EL (cell line): ENCODE measurements around the gene RBM17.
A peak's percentile ranks its signal among the peaks of the same experiment; 100 is the strongest.
"Not testable (repeated sequence)": the region's sequence is repeated elsewhere in the genome, so short reads cannot be mapped to it uniquely, and the experiment has no call there.

Experiments used
- DNase-seq: peaks from one replicate; pipeline ENCODE4 v3.0.0-alpha.2; 2016

Gene RBM17

GRCh38 chr10:6056411-6057135, 32.3 kb upstream of the RBM17 start:
- DNase-seq: no peak

DNA sequence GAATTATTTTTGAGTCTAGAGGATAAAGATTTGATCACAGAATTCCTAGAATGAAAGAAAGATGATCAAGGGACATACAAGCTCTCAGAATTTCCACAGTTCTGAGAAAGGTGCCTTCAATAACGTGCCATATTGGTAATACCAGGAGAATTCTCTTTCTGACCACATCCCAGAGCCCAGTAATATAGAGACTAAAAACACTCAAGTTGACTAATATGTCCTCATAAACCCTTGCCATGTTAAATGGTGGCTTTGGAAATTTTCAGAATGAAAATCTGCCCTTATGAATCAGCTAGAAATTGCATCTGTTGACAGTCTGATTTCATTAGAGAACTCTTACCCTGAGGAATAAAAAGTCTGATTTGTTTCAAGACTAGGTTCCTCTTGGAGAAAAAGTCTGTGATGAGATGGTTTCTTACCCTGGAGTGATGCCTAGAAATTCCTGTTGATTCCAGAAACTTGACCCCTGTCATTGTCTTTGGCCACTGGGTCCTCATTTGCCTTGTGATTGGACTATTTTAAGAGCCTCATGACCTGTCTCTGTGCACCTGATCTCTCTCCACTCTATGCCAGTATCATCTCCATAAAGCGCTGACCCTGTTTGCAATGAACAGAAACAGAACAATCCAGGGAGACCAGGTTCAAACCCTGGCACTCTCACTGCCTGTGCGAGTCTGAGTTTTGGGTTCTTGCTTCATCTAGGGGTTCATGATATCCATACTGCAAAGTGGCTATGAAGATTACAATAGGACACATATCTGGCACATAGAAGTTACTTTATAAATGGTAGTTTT, 30.0 kb upstream of the RBM17 start:
- DNase-seq: no peak

- DNase-seq: no peak
Measured at GRCh38 chr10:6059506-6059905, 29.3 kb upstream of the RBM17 start.

- no peak for DNase-seq
Measured at GRCh38 chr10:6061056-6061455, 27.8 kb upstream of the RBM17 start.

DNA sequence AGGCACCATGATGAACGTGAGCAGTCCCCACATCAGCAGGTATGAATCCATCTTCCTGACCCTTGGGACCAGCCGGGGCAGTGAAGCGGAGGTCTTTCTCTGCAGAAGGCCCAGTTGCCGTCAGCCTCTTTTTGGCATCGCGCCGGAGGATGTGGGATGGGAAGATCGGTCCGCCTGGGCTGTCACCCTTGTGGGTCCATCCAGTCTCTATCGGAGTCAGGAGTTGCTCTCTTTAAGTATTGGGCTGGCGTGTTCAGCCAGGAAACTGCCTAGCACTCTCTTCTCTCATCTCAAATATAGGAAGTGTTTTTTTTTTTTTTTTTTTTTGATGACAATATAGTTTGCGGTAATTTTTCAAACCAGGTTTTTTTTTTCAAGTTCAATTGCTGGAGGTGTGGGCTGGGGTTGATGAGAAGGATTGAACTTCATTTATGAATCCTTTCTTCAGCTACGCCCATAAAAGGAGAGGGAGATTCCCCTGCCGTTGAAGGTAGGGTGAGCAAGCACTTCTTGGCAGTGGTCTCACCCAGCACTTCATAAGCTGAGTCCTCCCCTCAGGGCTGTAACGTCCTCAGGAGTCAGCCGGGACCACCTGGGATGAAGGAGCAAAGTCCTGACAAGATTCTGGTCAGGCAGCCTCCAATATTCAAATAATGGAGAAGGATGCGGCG, 26.6 kb upstream of the RBM17 start, which contains the start of gene IL2RA:
IL2RA (minus strand) TSS at position 267 of the 671 bp plus-strand sequence; CDS start at position 51, 216 bp downstream.
- no peak for DNase-seq

GRCh38 chr10:6064119-6064518, 24.7 kb upstream of the RBM17 start:
- no peak for DNase-seq

DNA sequence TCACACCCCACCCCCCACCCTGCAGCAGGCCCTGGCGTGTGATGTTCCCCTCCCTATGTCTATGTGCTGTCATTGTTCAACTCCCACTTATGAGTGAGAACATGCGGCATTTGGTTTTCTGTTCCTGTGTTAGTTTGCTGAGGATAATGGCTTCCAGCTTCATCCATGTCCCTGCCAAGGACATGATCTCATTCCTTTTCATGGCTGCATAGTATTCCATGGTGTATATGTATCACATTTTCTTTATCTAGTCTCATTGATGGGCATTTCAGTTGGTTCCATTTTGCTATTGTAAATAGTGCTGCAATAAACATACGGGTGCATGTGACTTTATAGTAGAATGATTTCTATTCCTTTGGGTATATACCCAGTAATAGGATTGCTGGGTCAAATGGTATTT, 24.1 kb upstream of the RBM17 start:
- DNase-seq: not testable (repeated sequence)

DNA sequence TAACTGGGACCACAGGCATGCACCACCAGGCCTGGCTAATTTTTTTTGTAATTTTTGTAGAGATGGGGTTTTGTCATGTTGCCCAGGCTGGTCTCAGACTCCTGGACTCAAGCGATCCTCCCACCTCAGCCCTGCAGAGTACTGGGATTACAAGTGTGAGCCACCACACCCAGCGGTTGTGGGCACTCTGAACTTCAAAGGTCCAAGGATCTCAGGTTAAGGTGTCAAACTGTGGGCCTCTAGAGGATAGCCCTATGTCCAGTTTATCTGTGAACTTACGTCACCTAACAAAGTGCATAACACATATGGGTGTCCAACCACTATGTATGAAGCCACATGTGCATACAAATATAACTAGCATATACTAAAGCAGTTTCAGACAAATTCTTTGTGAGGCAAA, 23.4 kb upstream of the RBM17 start:
- no peak for DNase-seq

GRCh38 chr10:6065835-6066234, 23.0 kb upstream of the RBM17 start:
- DNase-seq: no peak

DNA sequence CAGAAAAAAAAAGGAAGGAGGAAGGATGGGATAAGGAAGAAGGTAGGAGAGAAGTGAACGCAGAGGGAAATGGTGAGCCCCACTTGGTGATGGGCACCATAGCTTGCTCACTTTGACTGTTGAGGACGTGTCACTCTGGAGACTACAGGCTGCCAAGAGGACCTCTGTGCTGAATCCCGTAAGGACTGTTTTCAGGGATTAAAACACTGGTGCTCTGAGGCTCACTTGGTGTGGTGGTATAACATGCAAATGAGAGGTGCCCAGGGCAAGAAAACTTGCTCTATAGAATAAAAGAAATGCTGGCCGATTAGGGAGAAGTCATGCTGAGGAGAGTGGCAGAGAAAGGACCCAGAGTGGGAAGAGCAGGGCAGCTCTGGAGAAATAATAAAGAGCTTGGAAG, 21.4 kb upstream of the RBM17 start:
- no peak for DNase-seq

- DNase-seq: no peak
Measured at GRCh38 chr10:6068006-6068405, 20.8 kb upstream of the RBM17 start.

DNA sequence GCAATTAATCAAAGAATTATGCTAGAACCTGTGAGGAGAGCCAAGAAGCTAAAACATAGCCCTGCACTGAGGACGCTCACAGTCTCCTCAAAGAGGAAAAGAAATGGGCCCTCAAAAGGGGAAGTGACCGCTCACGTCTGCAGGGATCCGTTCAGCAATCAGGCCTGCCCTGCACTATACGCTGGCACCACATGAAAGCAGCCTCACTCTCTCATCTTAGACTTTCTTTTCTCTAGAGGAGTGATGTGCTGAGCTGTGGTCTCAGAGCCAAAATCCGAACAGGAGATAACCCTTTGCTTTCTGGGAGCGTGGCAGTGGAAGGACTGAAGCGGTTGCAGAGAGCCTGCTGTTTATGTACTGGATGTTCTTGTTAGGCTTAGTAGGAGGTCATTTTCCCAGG, 20.4 kb upstream of the RBM17 start:
- DNase-seq: no peak

DNA sequence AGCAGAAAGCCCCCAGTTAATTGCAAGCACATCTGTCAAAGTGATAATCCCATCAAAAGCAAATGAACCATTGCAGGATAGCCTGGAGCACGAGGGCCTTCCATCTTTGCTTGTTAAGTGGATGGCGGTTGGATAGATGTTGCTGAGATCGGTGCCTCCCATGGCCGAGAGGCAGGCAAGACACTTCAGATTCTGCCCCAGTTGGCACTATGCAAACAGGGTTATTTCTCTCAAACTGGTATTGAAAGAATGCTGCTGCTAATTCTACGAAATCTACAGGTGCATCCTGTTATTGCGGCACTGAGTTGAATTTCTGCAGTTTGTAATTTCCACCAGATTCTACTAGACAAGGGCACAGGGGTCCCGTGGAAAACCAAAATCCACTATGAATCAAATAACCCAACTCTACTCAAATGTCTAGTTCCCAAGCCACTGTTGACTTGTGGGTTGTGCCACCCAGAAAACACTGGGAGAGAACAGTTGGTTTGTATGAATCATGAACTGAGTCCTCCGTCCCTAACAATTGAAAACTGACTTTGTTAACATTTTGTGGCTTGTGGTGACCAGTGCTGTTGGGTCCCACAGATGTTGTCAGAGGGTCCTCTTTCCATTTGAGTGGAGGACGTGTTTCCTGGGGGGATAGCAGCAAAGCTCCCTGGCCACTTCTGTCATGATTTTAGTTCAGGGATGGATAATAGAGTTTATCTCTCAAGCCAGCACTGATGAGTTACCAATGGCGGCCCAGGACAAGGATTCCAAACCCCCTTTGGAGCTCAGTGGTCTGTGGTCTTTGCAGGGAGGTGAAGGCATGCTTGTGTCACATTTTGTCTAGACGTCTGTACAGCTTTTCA, 19.5 kb upstream of the RBM17 start:
- no peak for DNase-seq

DNA sequence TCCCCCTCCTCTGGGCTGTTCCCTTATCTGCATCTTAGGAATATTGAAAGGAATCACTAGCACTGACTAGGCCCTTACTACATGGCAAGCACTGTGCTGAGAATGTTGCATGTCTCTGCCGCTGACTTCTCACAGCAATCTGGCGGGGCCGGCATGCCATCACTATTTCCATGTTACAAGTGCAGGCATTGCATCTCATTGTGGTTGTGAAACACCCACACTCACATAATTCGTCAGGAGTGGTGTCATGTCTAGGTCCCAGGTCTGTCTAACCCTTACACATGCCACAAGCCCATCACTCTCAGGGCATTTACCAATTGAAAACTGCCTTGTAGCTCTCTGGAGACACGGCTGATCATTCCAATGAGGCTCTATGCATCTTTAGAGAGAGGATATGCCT, 18.2 kb upstream of the RBM17 start:
- DNase-seq: no peak

- DNase-seq: no peak
Measured at GRCh38 chr10:6071181-6072175, 17.4 kb upstream of the RBM17 start.

DNA sequence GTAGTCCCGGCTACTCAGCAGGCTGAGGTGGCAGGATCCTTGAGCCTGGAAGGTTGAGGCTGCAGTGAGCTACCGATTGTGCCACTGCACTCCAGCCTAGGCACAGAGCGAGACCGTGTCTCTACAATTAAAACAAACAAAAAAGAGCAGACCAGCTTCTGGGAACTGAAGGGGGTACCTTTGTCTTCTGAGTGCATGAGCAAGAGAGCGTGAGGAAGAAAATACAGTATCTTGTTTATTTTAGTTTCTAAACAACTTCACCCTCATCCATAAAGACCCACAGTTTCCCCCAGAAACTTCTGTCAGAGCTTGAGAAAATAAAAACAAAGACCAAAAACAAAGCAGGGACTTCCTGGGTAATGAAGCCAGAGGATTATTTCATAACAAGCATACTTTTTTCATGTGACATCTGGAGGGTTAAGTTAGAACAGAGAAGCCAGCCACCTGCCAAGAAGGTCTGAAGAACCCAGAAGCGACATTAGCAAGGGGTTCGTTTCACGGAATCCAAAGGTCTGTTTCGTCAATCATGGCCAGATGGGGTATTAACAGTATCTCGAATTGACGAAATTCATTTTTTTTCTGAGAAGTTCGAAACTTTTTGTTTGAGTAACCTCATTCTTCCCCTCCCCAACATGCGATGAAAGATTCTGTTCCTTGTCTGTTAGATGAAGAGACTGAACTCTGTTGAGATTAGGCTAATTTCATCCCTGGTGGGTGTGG, 16.5 kb upstream of the RBM17 start:
- DNase-seq: no peak

- peak; percentile 22 for DNase-seq
Measured at GRCh38 chr10:6074489-6075301, 14.1 kb upstream of the RBM17 start.

GRCh38 chr10:6077071-6077675, 11.7 kb upstream of the RBM17 start:
- DNase-seq: no peak

- DNase-seq: no peak
Measured at GRCh38 chr10:6079044-6079443, 9.8 kb upstream of the RBM17 start.
